ENCODE data around the gene OR7D4.

DNA sequence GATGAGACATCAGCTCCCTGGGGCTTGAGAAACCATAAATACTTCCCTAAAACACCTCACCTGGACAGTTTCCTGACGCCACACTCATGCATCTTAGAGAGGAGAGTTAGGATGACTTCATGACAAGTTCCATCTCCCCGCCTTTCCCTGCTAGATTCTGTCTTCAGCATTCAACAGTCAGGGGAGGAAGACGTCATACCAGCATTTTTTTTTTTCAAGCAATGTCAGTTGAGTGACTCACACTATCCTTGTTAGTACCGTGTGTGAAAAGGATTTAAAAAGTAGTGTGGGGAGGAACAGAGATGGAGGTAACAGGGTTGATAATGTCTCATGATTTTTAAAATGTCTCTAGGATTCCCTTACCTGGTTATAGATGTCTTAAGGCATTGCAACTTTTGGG lies 40.5 kb downstream of the OR7D4 start, which contains the start of gene OR7D2:
- TF ChIP-seq, protein P1, sequence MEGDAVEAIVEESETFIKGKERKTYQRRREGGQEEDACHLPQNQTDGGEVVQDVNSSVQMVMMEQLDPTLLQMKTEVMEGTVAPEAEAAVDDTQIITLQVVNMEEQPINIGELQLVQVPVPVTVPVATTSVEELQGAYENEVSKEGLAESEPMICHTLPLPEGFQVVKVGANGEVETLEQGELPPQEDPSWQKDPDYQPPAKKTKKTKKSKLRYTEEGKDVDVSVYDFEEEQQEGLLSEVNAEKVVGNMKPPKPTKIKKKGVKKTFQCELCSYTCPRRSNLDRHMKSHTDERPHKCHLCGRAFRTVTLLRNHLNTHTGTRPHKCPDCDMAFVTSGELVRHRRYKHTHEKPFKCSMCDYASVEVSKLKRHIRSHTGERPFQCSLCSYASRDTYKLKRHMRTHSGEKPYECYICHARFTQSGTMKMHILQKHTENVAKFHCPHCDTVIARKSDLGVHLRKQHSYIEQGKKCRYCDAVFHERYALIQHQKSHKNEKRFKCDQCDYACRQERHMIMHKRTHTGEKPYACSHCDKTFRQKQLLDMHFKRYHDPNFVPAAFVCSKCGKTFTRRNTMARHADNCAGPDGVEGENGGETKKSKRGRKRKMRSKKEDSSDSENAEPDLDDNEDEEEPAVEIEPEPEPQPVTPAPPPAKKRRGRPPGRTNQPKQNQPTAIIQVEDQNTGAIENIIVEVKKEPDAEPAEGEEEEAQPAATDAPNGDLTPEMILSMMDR (IDR thresholded peaks at IDR 0.05) = no peak
- TF ChIP-seq POLR2AphosphoS5 (IDR thresholded peaks at IDR 0.05) (no peak), POLR2A (IDR thresholded peaks at IDR 0.05; ENCODE audit: low read depth) (no peak)
